HG02763 (cell line): ENCODE measurements around the gene TCP1.
"Not testable (repeated sequence)": the region's sequence is repeated elsewhere in the genome, so short reads cannot be mapped to it uniquely, and the experiment has no call there.

Experiments used
- ATAC-seq: cut with Tn5 transposase; IDR thresholded peaks from one replicate; pipeline ENCODE4 v1.9.1; 2021; ENCODE audit warnings: mild to moderate bottlenecking, moderate library complexity; ENCODE audit not compliant: unreplicated experiment

The TCP1 gene

GRCh38 chr6:159817951-159818739 is 28.7 kb upstream of the TCP1 start:
- ATAC-seq = no peak

GRCh38 chr6:159816775-159817174 is 27.4 kb upstream of the TCP1 start:
- not testable (repeated sequence) for ATAC-seq

GRCh38 chr6:159815410-159815809 is 26.0 kb upstream of the TCP1 start:
- no peak for ATAC-seq

GRCh38 chr6:159813781-159814180 is 24.4 kb upstream of the TCP1 start:
- no peak for ATAC-seq

- no peak for ATAC-seq
Observed at GRCh38 chr6:159809149-159809548, 19.7 kb upstream of the TCP1 start.

- ATAC-seq = no peak
Observed at GRCh38 chr6:159808647-159809046, 19.2 kb upstream of the TCP1 start.

GRCh38 chr6:159807150-159807858 is 17.9 kb upstream of the TCP1 start:
- ATAC-seq = no peak

GRCh38 chr6:159806021-159806458 is 16.6 kb upstream of the TCP1 start:
- ATAC-seq = no peak

GRCh38 chr6:159805440-159806020 is 16.1 kb upstream of the TCP1 start:
- ATAC-seq = no peak

GRCh38 chr6:159804504-159804903 is 15.1 kb upstream of the TCP1 start:
- ATAC-seq = no peak

GRCh38 chr6:159801935-159802334 is 12.5 kb upstream of the TCP1 start:
- no peak for ATAC-seq

- no peak for ATAC-seq
Observed at GRCh38 chr6:159800141-159800865, 10.9 kb upstream of the TCP1 start, which contains the start of gene PNLDC1. PNLDC1 (plus strand) TSS chr6:159800276; CDS start chr6:159800308, 32 bp downstream.

- ATAC-seq = no peak
Observed at GRCh38 chr6:159797554-159797953, 8.2 kb upstream of the TCP1 start.

GRCh38 chr6:159794976-159795375 is 5.6 kb upstream of the TCP1 start:
- ATAC-seq = not testable (repeated sequence)

GRCh38 chr6:159790956-159791598 is 1.7 kb upstream of the TCP1 start:
- ATAC-seq = no peak

- ATAC-seq = peak; percentile 84
Observed at GRCh38 chr6:159790149-159790955, 950 bp upstream of the TCP1 start, which contains the start of gene MRPL18. MRPL18 (plus strand) TSS chr6:159790467; CDS start chr6:159790588, 121 bp downstream.

GRCh38 chr6:159788753-159789376 is 537 bp downstream of the TCP1 start:
- ATAC-seq = no peak

GRCh38 chr6:159788276-159788675 is 1.1 kb downstream of the TCP1 start:
- no peak for ATAC-seq

- no peak for ATAC-seq
Observed at GRCh38 chr6:159778542-159779103, 10.8 kb downstream of the TCP1 start.
